Heart right ventricle (tissue), 16 donors: ENCODE data around the gene AGAP1. TPM values are rescaled to one million over a fixed set of nuclear protein-coding genes. Genes with fewer than 3 reads are reported as not detected.

Experiments used
- ATAC-seq, 8 donors: fragments of 200-7000 bp; cut with Tn5 transposase; one replicate each; pipeline ENCODE4 v1.9.1; 2020; ENCODE audit warnings: mild to moderate bottlenecking in 8 of 8, moderate library complexity in 8 of 8, moderate number of reproducible peaks in 1 of 8
- DNase-seq, 2 donors: peaks; one replicate each; pipeline ENCODE4 v3.0.0-alpha.2; 2020
- H3K27ac ChIP-seq, 10 donors: fragments of 200-600 bp; sonication (generic) in 2 of 10; one replicate each; pipeline versions ENCODE4 v1.5.0 to v1.8.0; 2020 to 2022; ENCODE audit warnings: mild to moderate bottlenecking in 3 of 10
- H3K27me3 ChIP-seq, 7 donors: fragments of 200-600 bp; one replicate each; pipeline ENCODE4 v1.8.0; 2021 to 2022; ENCODE audit warnings: mild to moderate bottlenecking in 2 of 7
- H3K36me3 ChIP-seq, 9 donors: fragments of 200-600 bp; sonication (generic) in 1 of 9; one replicate each; pipeline versions ENCODE4 v1.5.0 to v1.8.0; 2020 to 2022; ENCODE audit warnings: mild to moderate bottlenecking in 2 of 9
- H3K4me1 ChIP-seq, 9 donors: fragments of 200-600 bp; sonication (generic) in 1 of 9; one replicate each; pipeline versions ENCODE4 v1.5.0 to v1.8.0; 2020 to 2022; ENCODE audit warnings: mild to moderate bottlenecking in 4 of 9
- H3K4me3 ChIP-seq, 10 donors: fragments of 200-600 bp; sonication (generic) in 2 of 10; one replicate each; pipeline versions ENCODE4 v1.5.0 to v1.8.0; 2020 to 2022; ENCODE audit warnings: mild to moderate bottlenecking in 7 of 10, moderate library complexity in 2 of 10
- H3K9me3 ChIP-seq, 11 donors: fragments of 200-600 bp in 10 of 11; sonication (generic) in 2 of 11; one replicate each; pipeline versions ENCODE4 v1.5.0 to v1.8.0; 2013 to 2022; ENCODE audit warnings: mild to moderate bottlenecking in 2 of 11, control low read depth in 1 of 11, moderate library complexity in 1 of 11
- WGBS, 2 donors: extraction: QIAGEN DNeasy Blood & Tissue Kit; methylation state at CpG; one replicate each; pipeline ENCODE4 v1.1.7; 2013; ENCODE audit warnings: inconsistent platforms in 1 of 2; 5-methylcytosine and 5-hydroxymethylcytosine counted together
- intact Hi-C, 10 donors: fragments of 100-400 bp; cut with DNase I; formaldehyde crosslinking; loops; one replicate each; pipeline versions ENCODE4 v1.11.1 to v1.14.2; 2022
- polyA plus RNA-seq, 2 donors: library from polyadenylated mRNA; stranded (reverse); fragments of 200-250 nt; gene quantifications; one replicate each; pipeline ENCODE4 v1.2.3, GENCODE V29; 2013
- total RNA-seq, 10 donors: library from RNA; stranded (reverse); fragmentation: NEBNext Ultra II Directional in 3 of 10; extraction: Animal tissue kit (Norgen Biotek cat#: 25700) in 3 of 10; gene quantifications; one replicate each; pipeline versions ENCODE4 v1.2.1 to v1.2.4, GENCODE V29; 2021 to 2023
- TF ChIP-seq, protein P1 (sequence below), 9 donors: fragments of 200-600 bp; sonication (generic) in 2 of 9; IDR thresholded peaks; one replicate each; pipeline versions ENCODE4 v1.5.0 to v1.8.0; 2021 to 2022; ENCODE audit warnings: antibody characterized with exemption in 9 of 9, mild to moderate bottlenecking in 5 of 9, moderate library complexity in 1 of 9
- donor health status: Arrhythmogenic right ventricular cardiomyopathy.
- donor health status: ischemic (EF 13 %, LVEDD 7.1; RV severe dilation, severe dysfunction).
- donor health status: healthy with polysubstance abuse.
- donor health status: DM: no; HTN: yes; CAD: no.
- donor health status: DM: no; HTN: no; CAD: no.
- donor health status: ischemic (EF 25% LVEDD 6.9; RV normal size, moderate dysfunction).
- donor health status: ischemic (EF 25% LVEDD 5.7; RV mildly dilated, moderate dysfunction).
- donor health status: healthy.
- donor health status: DM: yes; HTN: yes; CAD: no.
- donor health status: Ischemic cardiomyopathy.
- donor health status: ischemic (EF 35%, LVEDD 5.7; RV mildly dilated, moderate dysfunction).
- donor health status: nonischemic (EF 11% LVEDD 7.7; RV severe dilation, severe dysfunction).
- donor health status: DM: yes; HTN: yes; CAD: no.
- donor health status: PGD.
- donor health status: ischemic (EF 29% LVEDD 5.4; RV normal size, mild dysfunction).
- donor health status: nonischemic (EF 23%, LVEDD 6.1; RV moderate dilation, normal function).

The AGAP1 gene
- total and polyA plus RNA-seq, 12 donors = 3.5 to 29.2 (median 19.4) TPM

DNA sequence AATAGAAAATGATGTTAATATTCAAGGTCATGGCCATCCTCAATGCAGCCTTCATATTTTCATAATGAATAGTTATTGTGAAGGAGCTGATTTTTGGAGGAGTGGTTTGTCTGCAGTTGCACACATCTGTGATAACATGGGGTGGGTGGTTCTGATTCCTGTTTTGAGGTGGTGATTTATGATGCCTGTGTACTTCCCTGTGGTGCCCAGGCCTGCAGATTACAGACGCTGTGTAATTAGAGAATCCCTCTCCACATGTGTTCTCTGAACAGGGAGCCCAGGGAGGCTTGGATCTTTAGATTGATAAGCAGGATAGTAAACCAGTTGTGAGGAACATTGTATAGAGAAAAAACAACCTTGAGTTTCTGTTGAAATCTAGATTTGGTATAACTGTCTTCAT is 117.5 kb downstream of the AGAP1 start:
- no peaks in the 10 kb centered on the region for H3K27me3 ChIP-seq
- no peak overlapping the region for H3K27ac ChIP-seq
- H3K9me3 ChIP-seq = no peaks in the 10 kb centered on the region
- H3K36me3 ChIP-seq = no peaks in the 10 kb centered on the region
- ATAC-seq (no peak), DNase-seq (no peak)
- TF ChIP-seq, protein P1, sequence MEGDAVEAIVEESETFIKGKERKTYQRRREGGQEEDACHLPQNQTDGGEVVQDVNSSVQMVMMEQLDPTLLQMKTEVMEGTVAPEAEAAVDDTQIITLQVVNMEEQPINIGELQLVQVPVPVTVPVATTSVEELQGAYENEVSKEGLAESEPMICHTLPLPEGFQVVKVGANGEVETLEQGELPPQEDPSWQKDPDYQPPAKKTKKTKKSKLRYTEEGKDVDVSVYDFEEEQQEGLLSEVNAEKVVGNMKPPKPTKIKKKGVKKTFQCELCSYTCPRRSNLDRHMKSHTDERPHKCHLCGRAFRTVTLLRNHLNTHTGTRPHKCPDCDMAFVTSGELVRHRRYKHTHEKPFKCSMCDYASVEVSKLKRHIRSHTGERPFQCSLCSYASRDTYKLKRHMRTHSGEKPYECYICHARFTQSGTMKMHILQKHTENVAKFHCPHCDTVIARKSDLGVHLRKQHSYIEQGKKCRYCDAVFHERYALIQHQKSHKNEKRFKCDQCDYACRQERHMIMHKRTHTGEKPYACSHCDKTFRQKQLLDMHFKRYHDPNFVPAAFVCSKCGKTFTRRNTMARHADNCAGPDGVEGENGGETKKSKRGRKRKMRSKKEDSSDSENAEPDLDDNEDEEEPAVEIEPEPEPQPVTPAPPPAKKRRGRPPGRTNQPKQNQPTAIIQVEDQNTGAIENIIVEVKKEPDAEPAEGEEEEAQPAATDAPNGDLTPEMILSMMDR (IDR thresholded peaks at IDR 0.05) = no peak
- H3K4me3 ChIP-seq = no peak overlapping the region
- WGBS, 2 donors = 88 to 91% methylated on average over 1 of the region's 1 CpG
- H3K4me1 ChIP-seq = peaks cover 0 to 50% (median 23%) of the 10 kb centered on the region in 9 donors
- intact Hi-C loops = no loop called here

DNA sequence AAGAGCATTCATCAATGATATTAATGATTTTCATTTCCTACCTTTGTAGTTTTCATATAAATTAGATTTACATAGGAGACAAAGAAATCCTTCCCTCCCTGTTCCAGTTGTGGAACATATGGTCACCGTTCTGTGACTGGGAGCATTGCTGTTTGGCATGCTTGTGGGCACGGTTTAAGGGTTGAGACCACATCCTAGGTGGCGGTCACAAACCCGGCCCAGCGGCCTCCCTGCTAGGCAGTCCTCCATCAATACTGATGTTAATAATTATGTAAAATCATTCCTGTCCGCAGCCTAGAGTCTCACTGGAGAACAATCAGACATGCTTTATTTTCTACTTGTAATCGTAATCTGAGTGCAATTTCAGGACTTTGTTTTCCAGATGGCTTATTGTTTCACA is 117.9 kb downstream of the AGAP1 start:
- TF ChIP-seq, protein P1 (IDR thresholded peaks at IDR 0.05) = no peak
- 93 to 94% methylated on average over 7 of the region's 7 CpGs for WGBS, 2 donors
- H3K4me1 ChIP-seq = peaks cover 0 to 53% (median 27%) of the 10 kb centered on the region in 9 donors

DNA sequence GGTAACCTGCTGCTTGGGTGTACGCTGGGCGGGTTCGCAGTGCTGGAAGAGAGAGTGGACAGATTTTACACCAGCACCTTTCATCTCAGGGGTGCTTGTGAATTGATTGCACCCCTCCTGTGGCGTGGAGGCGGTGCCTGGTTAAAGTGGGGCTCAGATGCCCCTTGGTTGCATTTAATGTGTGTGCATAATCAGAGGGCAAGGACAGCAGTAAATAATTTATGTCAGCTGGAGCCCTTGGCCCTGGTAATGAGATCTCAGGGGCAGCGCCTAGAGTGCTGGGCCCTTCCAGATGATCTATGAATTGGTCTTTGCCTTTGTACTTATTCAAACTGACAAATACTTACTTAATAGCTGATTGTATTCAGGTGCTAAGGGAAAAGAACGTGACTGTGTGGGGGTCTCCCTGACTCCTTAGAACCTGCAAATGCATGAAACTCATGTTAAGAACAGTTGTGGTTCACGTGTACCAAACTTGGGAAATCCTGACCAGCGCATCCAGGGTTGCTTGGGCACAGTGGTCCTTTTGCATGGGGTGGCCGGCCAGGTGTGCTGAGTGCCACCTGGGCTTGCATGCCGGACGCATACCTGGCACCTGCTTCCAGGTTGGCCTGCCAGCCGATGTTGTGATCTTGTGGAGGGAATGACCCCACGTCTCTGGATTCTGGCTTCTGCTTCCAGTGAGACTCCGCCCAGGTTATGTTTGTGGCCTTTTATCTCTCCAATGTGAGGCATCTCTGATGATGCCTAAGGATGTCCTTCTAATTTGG is 118.5 kb downstream of the AGAP1 start:
- H3K4me3 ChIP-seq = no peak overlapping the region
- no peaks in the 10 kb centered on the region for H3K27me3 ChIP-seq
- no peak for ATAC-seq
- H3K27ac ChIP-seq = no peak overlapping the region
- peaks cover 0 to 59% (median 31%) of the 10 kb centered on the region in 9 donors for H3K4me1 ChIP-seq
- no peaks in the 10 kb centered on the region for H3K36me3 ChIP-seq
- no peak for DNase-seq
- H3K9me3 ChIP-seq = no peaks in the 10 kb centered on the region
- intact Hi-C loops = no loop called here
- TF ChIP-seq, protein P1 (IDR thresholded peaks at IDR 0.05) = no peak
- WGBS, 2 donors = 95 to 97% methylated on average over 15 of the region's 15 CpGs

More for the DNA sequence above, 117.9 kb downstream of the AGAP1 start:
- DNase-seq (no peak), ATAC-seq (no peak)
- Histone ChIP-seq H3K4me3 (no peak overlapping the region), H3K9me3 (no peaks in the 10 kb centered on the region), H3K36me3 (no peaks in the 10 kb centered on the region), H3K27me3 (no peaks in the 10 kb centered on the region), H3K27ac (no peak overlapping the region)
- intact Hi-C loops = no loop called here

DNA sequence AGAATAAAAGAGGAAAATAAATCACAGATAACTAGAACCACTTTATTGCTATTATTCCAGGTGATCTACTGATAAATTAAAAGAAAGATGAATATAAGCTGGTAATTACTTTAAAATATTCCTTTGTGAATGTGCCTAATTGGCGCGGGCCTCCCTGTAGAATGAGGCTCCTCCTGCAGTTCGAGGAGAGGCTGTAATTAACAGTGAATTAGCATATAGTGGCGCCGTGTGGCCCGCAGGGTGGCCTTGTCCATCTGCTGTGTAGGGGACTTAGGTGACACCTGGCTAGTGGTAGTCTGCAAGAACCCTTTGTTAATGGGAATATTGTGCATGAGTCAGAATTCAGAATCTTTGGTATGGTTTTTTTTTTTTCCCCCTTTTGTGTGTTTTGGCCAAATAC is 119.8 kb downstream of the AGAP1 start:
- no peak for ATAC-seq
- no peak overlapping the region for H3K4me3 ChIP-seq
- intact Hi-C loops = no loop called here

More for the DNA sequence above, 119.8 kb downstream of the AGAP1 start:
- H3K4me1 ChIP-seq = peaks cover 0 to 55% (median 33%) of the 10 kb centered on the region in 9 donors
- H3K9me3 ChIP-seq = no peaks in the 10 kb centered on the region
- H3K27me3 ChIP-seq = no peaks in the 10 kb centered on the region
- H3K27ac ChIP-seq = no peak overlapping the region
- no peaks in the 10 kb centered on the region for H3K36me3 ChIP-seq
- no peak for DNase-seq
- TF ChIP-seq, protein P1 (IDR thresholded peaks at IDR 0.05) = no peak
- WGBS, 2 donors = 93 to 95% methylated on average over 6 of the region's 6 CpGs
